Endothelial cell of umbilical vein (primary cell): ENCODE data around the gene TBL2. TPM values are rescaled to one million over a fixed set of nuclear protein-coding genes. Genes with fewer than 3 reads are reported as not detected.

Experiments
- BruUV-seq: library from RNA; stranded (reverse); fragments of 400-500 nt; replicated peaks from 2 replicates; lab custom pipeline; 2021; lab: Mats Ljungman, UMichigan
- CTCF ChIA-PET: fragments of 300-600, 350-600 bp; sonication (Branson Sonifier 250); formaldehyde crosslinking; loops from one replicate; lab custom pipeline; 2021; ENCODE audit warnings: antibody characterized with exemption, inconsistent platforms; lab: Charles Lee
- POLR2A ChIA-PET: fragments of 300-600, 350-600 bp; sonication (Branson Sonifier 250); formaldehyde crosslinking; loops from one replicate; lab custom pipeline; 2021; ENCODE audit warnings: antibody characterized with exemption, inconsistent platforms; lab: Charles Lee
- DNase-seq: peaks from one replicate; pipeline ENCODE4 v3.0.0-alpha.2; 2011; ENCODE audit warnings: low read depth, low spot score
- FAIRE-seq: peaks from 2 replicates; lab custom pipeline; 2011; peaks lifted over from hg19 to GRCh38; lab: Jason Lieb, UNC
- H2AFZ ChIP-seq: 2 replicates; pipeline ENCODE4 v1.6.0; 2012; ENCODE audit warnings: low read depth, low read length, control low read depth, inconsistent platforms
- H3K27ac ChIP-seq: 2 replicates; pipeline ENCODE4 v1.5.1; 2011; ENCODE audit warnings: low read depth, mild to moderate bottlenecking, control low read depth, low read length, moderate library complexity; ENCODE audit not compliant: insufficient read depth
- H3K27me3 ChIP-seq, 2 experiments: 2 replicates each; pipeline versions ENCODE4 v1.6.0 to v1.6.1; 2011; ENCODE audit warnings: low read length in 2 of 2, mixed read lengths in 1 of 2; ENCODE audit not compliant: control insufficient read depth in 2 of 2, insufficient read depth in 2 of 2
- H3K36me3 ChIP-seq, 2 experiments: 2 replicates in 1 of 2; 3 replicates in 1 of 2; pipeline ENCODE4 v1.5.1; 2011; ENCODE audit warnings: low read length in 2 of 2, mild to moderate bottlenecking in 1 of 2, moderate library complexity in 1 of 2; ENCODE audit not compliant: control insufficient read depth in 2 of 2, insufficient read depth in 2 of 2; ENCODE audit errors: extremely low read depth in 1 of 2
- H3K4me1 ChIP-seq: 3 replicates; pipeline ENCODE4 v1.5.1; 2011; ENCODE audit warnings: mild to moderate bottlenecking, low read length; ENCODE audit not compliant: control insufficient read depth, insufficient read depth; ENCODE audit errors: extremely low read depth
- H3K4me2 ChIP-seq: 2 replicates; pipeline ENCODE4 v1.6.1; 2011; ENCODE audit warnings: low read length, control low read depth, mixed read lengths; ENCODE audit not compliant: insufficient read depth
- H3K4me3 ChIP-seq, 3 experiments: fragments of 200-600 bp in 1 of 3; sonication (generic), shearing (Covaris generic) in 1 of 3; replicated peaks in 1 of 3; 2 replicates each; pipeline ENCODE4 v1.5.1; 2011 to 2016; ENCODE audit warnings: control low read depth in 3 of 3, low read length in 3 of 3, mild to moderate bottlenecking in 2 of 3, inconsistent platforms in 1 of 3, low read depth in 1 of 3, moderate library complexity in 1 of 3; ENCODE audit not compliant: insufficient read depth in 1 of 3
- H3K79me2 ChIP-seq: 2 replicates; pipeline ENCODE4 v1.6.0; 2012; ENCODE audit warnings: low read length, inconsistent platforms; ENCODE audit not compliant: control insufficient read depth, insufficient read depth
- H3K9ac ChIP-seq: replicated peaks from 2 replicates; pipeline ENCODE3; 2011; ENCODE audit warnings: low read length, control low read depth; ENCODE audit not compliant: insufficient read depth; ENCODE audit errors: extremely low read depth
- H3K9me1 ChIP-seq: replicated peaks from 3 replicates; pipeline ENCODE4 v1.6.0; 2011; ENCODE audit warnings: mild to moderate bottlenecking, low read length; ENCODE audit not compliant: control insufficient read depth, insufficient read depth; ENCODE audit errors: extremely low read depth
- H3K9me3 ChIP-seq: replicated peaks from 2 replicates; pipeline ENCODE4 v1.5.1; 2012; ENCODE audit warnings: low read length, inconsistent platforms; ENCODE audit not compliant: control insufficient read depth, insufficient read depth
- H4K20me1 ChIP-seq: replicated peaks from 2 replicates; pipeline ENCODE3; 2011; ENCODE audit warnings: mild to moderate bottlenecking, low read length; ENCODE audit not compliant: control insufficient read depth, insufficient read depth; ENCODE audit errors: extremely low read depth
- EZH2 ChIP-seq: IDR thresholded peaks from 2 replicates; pipeline ENCODE4 v1.6.1; 2012; ENCODE audit warnings: borderline replicate concordance, low read depth, mild to moderate bottlenecking, moderate library complexity, low read length, inconsistent platforms; ENCODE audit not compliant: severe bottlenecking
- FOS ChIP-seq: IDR thresholded peaks from 2 replicates; pipeline ENCODE4 v1.6.1; 2011; ENCODE audit warnings: mild to moderate bottlenecking, low read length, moderate library complexity, borderline replicate concordance; ENCODE audit not compliant: insufficient read depth
- GATA2 ChIP-seq: IDR thresholded peaks from 2 replicates; pipeline ENCODE4 v1.7.0; 2011; ENCODE audit warnings: low read depth, mild to moderate bottlenecking, moderate library complexity, mixed read lengths, low read length; ENCODE audit not compliant: insufficient read length, insufficient read depth
- MAX ChIP-seq: IDR thresholded peaks from 2 replicates; pipeline ENCODE4 v1.6.1; 2011; ENCODE audit not compliant: insufficient read depth, insufficient read length
- POLR2A ChIP-seq: IDR thresholded peaks from 2 replicates; pipeline ENCODE4 v1.6.1; 2012; ENCODE audit warnings: low read depth, mild to moderate bottlenecking, control low read depth, low read length
- dilution Hi-C: fragments of 300-500 bp; cut with MboI; formaldehyde crosslinking; loops from one replicate; pipeline ENCODE4 v1.15.0; 2019; ENCODE audit warnings: low sequenced_read_pairs; ENCODE audit not compliant: extremely low pct_ligation_motif_present
- intact Hi-C: fragments of 100-400 bp; cut with micrococcal nuclease; formaldehyde crosslinking; loops from one replicate; pipeline ENCODE4 v1.10.0; 2022
- polyA plus RNA-seq, 4 experiments: library from polyadenylated mRNA; depleted of rRNA in 3 of 4; stranded (reverse) in 3 of 4; unstranded in 1 of 4; fragments of >200 nt; gene quantifications; 2 replicates each; pipeline versions ENCODE4 v1.2.1 to v1.2.3, GENCODE V29; 2011 to 2012; ENCODE audit warnings: missing spikeins in 1 of 4
- total RNA-seq: library from RNA; stranded (reverse); gene quantifications from 2 replicates; pipeline ENCODE4 v1.2.3, GENCODE V29; 2021
- TF ChIP-seq, protein P1 (sequence below), 2 donors: IDR thresholded peaks; 1 replicate in 1 of 2; 2 replicates in 1 of 2; pipeline ENCODE4 v1.5.1; 2011; ENCODE audit warnings: low read length in 2 of 2, mild to moderate bottlenecking in 2 of 2, moderate library complexity in 2 of 2, control low read depth in 1 of 2, inconsistent platforms in 1 of 2, low read depth in 1 of 2; ENCODE audit not compliant: insufficient read depth in 1 of 2; ENCODE audit errors: extremely low read depth in 1 of 2

The TBL2 gene
- total and polyA plus RNA-seq, 2 donors (not counting 3 experiments of a cell fraction or from before 2014, with no cell fraction given) = 38.6 to 48.4 TPM

DNA sequence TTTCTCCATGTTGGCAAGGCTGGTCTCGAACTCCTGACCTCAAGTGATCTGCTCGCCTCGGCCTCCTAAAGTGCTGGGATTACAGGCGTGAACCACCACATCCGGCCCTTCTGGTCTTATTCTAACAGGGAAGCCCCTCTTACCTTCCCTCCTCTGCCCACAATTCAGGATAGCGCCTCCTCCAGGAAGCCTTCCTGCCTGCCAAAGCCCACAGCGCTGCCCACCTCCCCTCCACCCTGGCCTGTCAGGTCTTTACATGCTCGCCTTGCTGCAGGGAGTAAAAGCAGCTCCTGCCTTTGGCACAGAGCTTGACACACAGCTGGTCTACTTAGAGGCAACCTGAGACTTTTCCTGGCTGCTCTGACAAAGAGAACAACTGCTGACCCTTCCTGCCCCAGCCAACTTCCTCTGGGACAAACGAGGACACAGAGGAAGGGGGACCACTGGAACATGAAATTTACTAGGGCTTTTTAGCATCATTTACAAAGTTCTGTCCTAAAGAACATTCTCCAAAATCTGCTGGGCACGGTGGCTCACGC is 32.7 kb upstream of the TBL2 start:
- DNase-seq = no peak
- intact Hi-C loops (no loop called here), dilution Hi-C loops (no loop called here)
- no TSS peak for BruUV-seq
- no peaks in the 10 kb centered on the region for H3K36me3 ChIP-seq
- H3K27ac ChIP-seq = no peak overlapping the region
- no peak overlapping the region for H3K4me2 ChIP-seq
- no peak overlapping the region for H3K4me3 ChIP-seq
- no peak overlapping the region for H3K9ac ChIP-seq
- H3K9me1 ChIP-seq = no peaks in the 10 kb centered on the region
- ChIA-PET CTCF (interaction anchor here (0.8 to 15.1 kb wide), 4 partner anchors 12 to 124 kb away, joined by 4 to 270 read pairs (median 10); partner anchors contain the start of gene STX1A), POLR2A (no interaction called here)
- H3K27me3 ChIP-seq = peaks cover 0 to 4% of the 10 kb centered on the region in 2 experiments
- no peaks in the 10 kb centered on the region for H3K9me3 ChIP-seq
- no peaks in the 10 kb centered on the region for H4K20me1 ChIP-seq
- peaks cover 4% of the 10 kb centered on the region for H3K4me1 ChIP-seq
- H2AFZ ChIP-seq = no peak overlapping the region
- FAIRE-seq = no peak
- no peak for TF ChIP-seq FOS
- TF ChIP-seq, protein P1, sequence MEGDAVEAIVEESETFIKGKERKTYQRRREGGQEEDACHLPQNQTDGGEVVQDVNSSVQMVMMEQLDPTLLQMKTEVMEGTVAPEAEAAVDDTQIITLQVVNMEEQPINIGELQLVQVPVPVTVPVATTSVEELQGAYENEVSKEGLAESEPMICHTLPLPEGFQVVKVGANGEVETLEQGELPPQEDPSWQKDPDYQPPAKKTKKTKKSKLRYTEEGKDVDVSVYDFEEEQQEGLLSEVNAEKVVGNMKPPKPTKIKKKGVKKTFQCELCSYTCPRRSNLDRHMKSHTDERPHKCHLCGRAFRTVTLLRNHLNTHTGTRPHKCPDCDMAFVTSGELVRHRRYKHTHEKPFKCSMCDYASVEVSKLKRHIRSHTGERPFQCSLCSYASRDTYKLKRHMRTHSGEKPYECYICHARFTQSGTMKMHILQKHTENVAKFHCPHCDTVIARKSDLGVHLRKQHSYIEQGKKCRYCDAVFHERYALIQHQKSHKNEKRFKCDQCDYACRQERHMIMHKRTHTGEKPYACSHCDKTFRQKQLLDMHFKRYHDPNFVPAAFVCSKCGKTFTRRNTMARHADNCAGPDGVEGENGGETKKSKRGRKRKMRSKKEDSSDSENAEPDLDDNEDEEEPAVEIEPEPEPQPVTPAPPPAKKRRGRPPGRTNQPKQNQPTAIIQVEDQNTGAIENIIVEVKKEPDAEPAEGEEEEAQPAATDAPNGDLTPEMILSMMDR (IDR thresholded peaks at IDR 0.05; ENCODE audit: extremely low read depth in 1 of 2, insufficient read depth in 1 of 2, low read depth in 1 of 2, low read length in 2 of 2) = no peak
- no peak for TF ChIP-seq EZH2
- no peak for TF ChIP-seq GATA2
- TF ChIP-seq MAX = no peak
- TF ChIP-seq POLR2A = no peak
- no peaks in the 10 kb centered on the region for H3K79me2 ChIP-seq
